IMR-90 (cell line): ENCODE results near the gene RBM5. TPM values are rescaled to one million over a fixed set of nuclear protein-coding genes. Genes with fewer than 3 reads are reported as not detected.

Experiments
- ATAC-seq: fragments of 200-7000 bp; cut with Tn5 transposase; 2 replicates; pipeline ENCODE4 v1.9.1; 2020; ENCODE audit warnings: low read depth, mild to moderate bottlenecking, moderate library complexity
- BruUV-seq: library from RNA; stranded (reverse); fragments of 400-500 nt; replicated peaks from 2 replicates; lab custom pipeline; 2021; lab: Mats Ljungman, UMichigan
- CTCF ChIA-PET: fragments of 300-600 bp; formaldehyde crosslinking; extraction: SDS; loops from one replicate; lab custom pipeline; 2021; ENCODE audit warnings: antibody characterized with exemption; lab: Yijun Ruan, JAX
- POLR2A ChIA-PET: fragments of 300-600 bp; sonication (Branson Sonifier 250); formaldehyde crosslinking; loops from one replicate; lab custom pipeline; 2022; ENCODE audit warnings: antibody characterized with exemption; ENCODE audit not compliant: unreplicated experiment; lab: Charles Lee
- DNase-seq: peaks from one replicate; pipeline ENCODE4 v3.0.0; 2013
- H2AFZ ChIP-seq: replicated peaks from 2 replicates; pipeline ENCODE3; 2013; ENCODE audit warnings: low read length, mild to moderate bottlenecking; ENCODE audit not compliant: poor library complexity
- H2AK5ac ChIP-seq: 2 replicates; pipeline ENCODE4 v1.6.1; 2013; ENCODE audit warnings: low read depth, low read length, inconsistent platforms
- H2AK9ac ChIP-seq: replicated peaks from 2 replicates; pipeline ENCODE3; 2013; ENCODE audit warnings: mild to moderate bottlenecking, low read depth, low read length, moderate library complexity; ENCODE audit not compliant: poor library complexity
- H2BK120ac ChIP-seq: 2 replicates; pipeline ENCODE4 v1.6.1; 2013; ENCODE audit warnings: low read depth, low read length, inconsistent platforms
- H2BK15ac ChIP-seq: 3 replicates; pipeline ENCODE4 v1.6.1; 2013; ENCODE audit warnings: low read depth, low read length, inconsistent platforms
- H2BK20ac ChIP-seq: 2 replicates; pipeline ENCODE4 v1.6.1; 2013; ENCODE audit warnings: low read depth, mild to moderate bottlenecking, inconsistent platforms, low read length, moderate library complexity
- H2BK5ac ChIP-seq: 2 replicates; pipeline ENCODE4 v1.6.1; 2013; ENCODE audit warnings: mild to moderate bottlenecking, low read depth, low read length, inconsistent platforms; ENCODE audit not compliant: poor library complexity, severe bottlenecking
- H3K14ac ChIP-seq: replicated peaks from 2 replicates; pipeline ENCODE4 v1.6.1; 2013; ENCODE audit warnings: low read depth, low read length, inconsistent platforms
- H3K18ac ChIP-seq: 2 replicates; pipeline ENCODE4 v1.6.1; 2013; ENCODE audit warnings: low read depth, low read length, control low read depth
- H3K23ac ChIP-seq: 2 replicates; pipeline ENCODE4 v1.6.1; 2013; ENCODE audit warnings: low read depth, low read length, inconsistent platforms
- H3K27ac ChIP-seq: 2 replicates; pipeline ENCODE4 v1.5.1; 2013; ENCODE audit warnings: mild to moderate bottlenecking, control low read depth, low read length; ENCODE audit not compliant: insufficient read depth
- H3K27me3 ChIP-seq: 2 replicates; pipeline ENCODE4 v1.6.1; 2013; ENCODE audit warnings: low read length; ENCODE audit not compliant: control insufficient read depth, insufficient read depth
- H3K36me3 ChIP-seq: 2 replicates; pipeline ENCODE4 v1.6.1; 2013; ENCODE audit warnings: low read length, mixed read lengths; ENCODE audit not compliant: control insufficient read depth, insufficient read depth
- H3K4ac ChIP-seq: 2 replicates; pipeline ENCODE4 v1.6.1; 2013; ENCODE audit warnings: low read depth, low read length, inconsistent platforms
- H3K4me1 ChIP-seq: 2 replicates; pipeline ENCODE4 v1.6.1; 2013; ENCODE audit warnings: low read length, mixed read lengths; ENCODE audit not compliant: control insufficient read depth, insufficient read depth
- H3K4me2 ChIP-seq: 2 replicates; pipeline ENCODE4 v1.6.1; 2013; ENCODE audit warnings: low read depth, mild to moderate bottlenecking, control low read depth, low read length, moderate library complexity
- H3K4me3 ChIP-seq: 2 replicates; pipeline ENCODE4 v1.5.1; 2013; ENCODE audit warnings: low read depth, mild to moderate bottlenecking, control low read depth, low read length, moderate library complexity; ENCODE audit not compliant: insufficient read depth
- H3K56ac ChIP-seq: 2 replicates; pipeline ENCODE4 v1.6.1; 2013; ENCODE audit warnings: low read length, inconsistent platforms; ENCODE audit not compliant: insufficient read depth; ENCODE audit errors: extremely low read depth
- H3K79me1 ChIP-seq, 2 experiments: 2 replicates each; pipeline ENCODE4 v1.6.1; 2013; ENCODE audit warnings: low read length in 2 of 2, inconsistent platforms in 1 of 2, low read depth in 1 of 2
- H3K9ac ChIP-seq: 2 replicates; pipeline ENCODE4 v1.6.1; 2013; ENCODE audit warnings: low read depth, low read length, control low read depth
- H3K9me1 ChIP-seq: 2 replicates; pipeline ENCODE4 v1.6.1; 2013; ENCODE audit warnings: low read length, inconsistent platforms; ENCODE audit not compliant: insufficient read depth
- H3K9me3 ChIP-seq: 2 replicates; pipeline ENCODE4 v1.6.1; 2013; ENCODE audit warnings: low read length; ENCODE audit not compliant: control insufficient read depth, insufficient read depth
- H4K20me1 ChIP-seq: 2 replicates; pipeline ENCODE4 v1.6.1; 2013; ENCODE audit warnings: low read length, inconsistent platforms; ENCODE audit not compliant: insufficient read depth
- H4K5ac ChIP-seq: 2 replicates; pipeline ENCODE4 v1.6.1; 2013; ENCODE audit warnings: mild to moderate bottlenecking, low read depth, low read length, control low read depth
- H4K8ac ChIP-seq, 2 experiments: 2 replicates each; pipeline ENCODE4 v1.6.1; 2013; ENCODE audit warnings: low read depth in 2 of 2, low read length in 2 of 2, control low read depth in 1 of 2, inconsistent platforms in 1 of 2
- H4K91ac ChIP-seq: 2 replicates; pipeline ENCODE4 v1.6.1; 2013; ENCODE audit warnings: low read depth, low read length, inconsistent platforms; ENCODE audit not compliant: insufficient read depth
- CEBPB ChIP-seq: IDR thresholded peaks from 2 replicates; pipeline ENCODE4 v1.6.1; 2012; ENCODE audit warnings: low read depth, low read length, improper control_type of control experiment
- CHD1 ChIP-seq: IDR thresholded peaks from 2 replicates; pipeline ENCODE4 v1.6.1; 2012; ENCODE audit warnings: low read depth, low read length, improper control_type of control experiment
- CTCF ChIP-seq: conservative IDR thresholded peaks from 2 replicates; pipeline ENCODE4 v1.5.1; 2012; ENCODE audit warnings: mild to moderate bottlenecking, low read depth, low read length, improper control_type of control experiment
- ELK1 ChIP-seq: fragments of 150-350 bp; IDR thresholded peaks from 2 replicates; pipeline ENCODE4 v1.6.1; 2016; ENCODE audit warnings: low read depth, mild to moderate bottlenecking, low read length, moderate library complexity, borderline replicate concordance
- FOS ChIP-seq: fragments of 150-350 bp; IDR thresholded peaks from 2 replicates; pipeline ENCODE4 v1.6.1; 2016; ENCODE audit warnings: low read depth, low read length
- MAZ ChIP-seq: IDR thresholded peaks from 2 replicates; pipeline ENCODE4 v1.6.1; 2012; ENCODE audit warnings: low read depth, mild to moderate bottlenecking, low read length, improper control_type of control experiment, moderate library complexity, borderline replicate concordance
- MXI1 ChIP-seq: IDR thresholded peaks from 2 replicates; pipeline ENCODE4 v1.6.1; 2012; ENCODE audit warnings: low read depth, mild to moderate bottlenecking, low read length, moderate library complexity, borderline replicate concordance
- RAD21 ChIP-seq: IDR thresholded peaks from 2 replicates; pipeline ENCODE4 v1.6.1; 2012; ENCODE audit warnings: low read length, improper control_type of control experiment
- USF2 ChIP-seq: fragments of 150-350 bp; IDR thresholded peaks from 2 replicates; pipeline ENCODE4 v1.6.1; 2017; ENCODE audit warnings: mild to moderate bottlenecking, antibody characterized with exemption, low read length, low read depth
- WGBS, 2 experiments: methylation state at CpG; one replicate each; pipeline versions ENCODE4 v1.1.5 to v1.1.7; 2013; ENCODE audit warnings: missing lambda C conversion rate in 2 of 2; ENCODE audit not compliant: insufficient read length in 1 of 2; ENCODE audit errors: extremely low coverage in 2 of 2; 5-methylcytosine and 5-hydroxymethylcytosine counted together
- dilution Hi-C: fragments of 300-500 bp; cut with HindIII; formaldehyde crosslinking; loops from one replicate; pipeline ENCODE4 v1.14.3; 2018; ENCODE audit warnings: low sequenced_read_pairs; ENCODE audit not compliant: unreplicated experiment
- in situ Hi-C: fragments of 300-500 bp; cut with MboI; formaldehyde crosslinking; loops from 3 replicates; pipeline ENCODE4 v1.14.3; 2019; ENCODE audit warnings: low sequenced_read_pairs, inconsistent platforms, mixed read lengths
- intact Hi-C: fragments of 100-400 bp; cut with micrococcal nuclease; formaldehyde crosslinking; loops from 2 replicates; pipeline ENCODE4 v1.10.0; 2022
- polyA plus RNA-seq, 3 experiments: library from polyadenylated mRNA; depleted of rRNA; stranded (reverse); fragments of >200 nt; gene quantifications; 2 replicates each; pipeline ENCODE4 v1.2.3, GENCODE V29; 2012; ENCODE audit warnings: low replicate concordance in 1 of 3
- total RNA-seq: library from RNA; depleted of rRNA; stranded (reverse); fragments of >200 nt; gene quantifications from 2 replicates; pipeline ENCODE4 v1.2.3, GENCODE V29; 2012

The RBM5 gene
- total and polyA plus RNA-seq, 2 of the 4 experiments (the other 2 are of a cell fraction), result 121 to 155 TPM

- Histone ChIP-seq H2BK15ac (no peak overlapping the region), H3K4me2 (no peak overlapping the region)
- CTCF ChIA-PET, result no interaction called here
Measured at GRCh38 chr3:50168388-50168787, 79.7 kb downstream of the RBM5 start.

More at GRCh38 chr3:50168388-50168787, 79.7 kb downstream of the RBM5 start:
- H3K27ac ChIP-seq, result no peak overlapping the region; the same call in 1 of the 2 replicates
- ATAC-seq, result no peak
- dilution Hi-C loops (no loop called here), in situ Hi-C loops (no loop called here), intact Hi-C loops (no loop called here)
- peaks cover 15 to 87% of the 10 kb centered on the region in 2 experiments; a peak in 3 of 4 replicates for H3K79me1 ChIP-seq
- peak overlapping the region; percentile 43 for H3K4ac ChIP-seq
- DNase-seq, result no peak
- no peaks in the 10 kb centered on the region for H3K9me3 ChIP-seq
- no peak overlapping the region for H3K18ac ChIP-seq
- BruUV-seq, result no TSS peak
- peaks cover 4% of the 10 kb centered on the region; the same call in 1 of the 2 replicates for H4K20me1 ChIP-seq
- WGBS, 2 experiments, result 64% methylated on average over 5 of the region's 9 CpGs; no CpG with 5 or more reads in 1 of the 2 experiments
- POLR2A ChIA-PET, result no interaction called here
- no peak overlapping the region for H4K91ac ChIP-seq
- peaks cover 40% of the 10 kb centered on the region for H3K9me1 ChIP-seq
- H3K4me1 ChIP-seq, result peaks cover 54% of the 10 kb centered on the region
- no peak overlapping the region for H4K5ac ChIP-seq
- peak overlapping the region; percentile 26; the same call in 1 of the 2 replicates for H3K14ac ChIP-seq
- H2AFZ ChIP-seq, result no peak overlapping the region
- peak overlapping the region in 1 of 2 experiments; percentile 4; a peak in 1 of 4 replicates for H4K8ac ChIP-seq
- no peak overlapping the region for H3K23ac ChIP-seq
- no peak for TF ChIP-seq ELK1
- no peak for TF ChIP-seq MXI1
- no peak for TF ChIP-seq RAD21
- TF ChIP-seq FOS, result no peak
- TF ChIP-seq CTCF, result no peak
- TF ChIP-seq USF2, result no peak
- TF ChIP-seq CHD1, result no peak
- no peak for TF ChIP-seq CEBPB
- TF ChIP-seq MAZ, result no peak
- no peak overlapping the region for H2BK20ac ChIP-seq
- no peak overlapping the region for H2AK9ac ChIP-seq
- no peak overlapping the region for H3K56ac ChIP-seq
- no peaks in the 10 kb centered on the region for H3K27me3 ChIP-seq
- H3K9ac ChIP-seq, result no peak overlapping the region
- H3K36me3 ChIP-seq, result no peaks in the 10 kb centered on the region
- peak overlapping the region; percentile 22 for H2BK120ac ChIP-seq
- no peak overlapping the region for H2BK5ac ChIP-seq
- peak overlapping the region; percentile 59 for H2AK5ac ChIP-seq
- H3K4me3 ChIP-seq, result no peak overlapping the region
